IMR-90 (cell line): Measurements from ENCODE around the gene NELL1. TPM values are rescaled to one million over a fixed set of nuclear protein-coding genes. Genes with fewer than 3 reads are reported as not detected.

ENCODE experiments used
- ATAC-seq: fragments of 200-7000 bp; cut with Tn5 transposase; 2 replicates; pipeline ENCODE4 v1.9.1; 2020; ENCODE audit warnings: low read depth, mild to moderate bottlenecking, moderate library complexity
- BruUV-seq: library from RNA; stranded (reverse); fragments of 400-500 nt; replicated peaks from 2 replicates; lab custom pipeline; 2021; lab: Mats Ljungman, UMichigan
- CTCF ChIA-PET: fragments of 300-600 bp; formaldehyde crosslinking; extraction: SDS; loops from one replicate; lab custom pipeline; 2021; ENCODE audit warnings: antibody characterized with exemption; lab: Yijun Ruan, JAX
- POLR2A ChIA-PET: fragments of 300-600 bp; sonication (Branson Sonifier 250); formaldehyde crosslinking; loops from one replicate; lab custom pipeline; 2022; ENCODE audit warnings: antibody characterized with exemption; ENCODE audit not compliant: unreplicated experiment; lab: Charles Lee
- DNase-seq: peaks from one replicate; pipeline ENCODE4 v3.0.0; 2013
- H2AFZ ChIP-seq: replicated peaks from 2 replicates; pipeline ENCODE3; 2013; ENCODE audit warnings: low read length, mild to moderate bottlenecking; ENCODE audit not compliant: poor library complexity
- H2AK5ac ChIP-seq: 2 replicates; pipeline ENCODE4 v1.6.1; 2013; ENCODE audit warnings: low read depth, low read length, inconsistent platforms
- H2AK9ac ChIP-seq: replicated peaks from 2 replicates; pipeline ENCODE3; 2013; ENCODE audit warnings: mild to moderate bottlenecking, low read depth, low read length, moderate library complexity; ENCODE audit not compliant: poor library complexity
- H2BK120ac ChIP-seq: 2 replicates; pipeline ENCODE4 v1.6.1; 2013; ENCODE audit warnings: low read depth, low read length, inconsistent platforms
- H2BK15ac ChIP-seq: 3 replicates; pipeline ENCODE4 v1.6.1; 2013; ENCODE audit warnings: low read depth, low read length, inconsistent platforms
- H2BK20ac ChIP-seq: 2 replicates; pipeline ENCODE4 v1.6.1; 2013; ENCODE audit warnings: low read depth, mild to moderate bottlenecking, inconsistent platforms, low read length, moderate library complexity
- H2BK5ac ChIP-seq: 2 replicates; pipeline ENCODE4 v1.6.1; 2013; ENCODE audit warnings: mild to moderate bottlenecking, low read depth, low read length, inconsistent platforms; ENCODE audit not compliant: poor library complexity, severe bottlenecking
- H3K14ac ChIP-seq: replicated peaks from 2 replicates; pipeline ENCODE4 v1.6.1; 2013; ENCODE audit warnings: low read depth, low read length, inconsistent platforms
- H3K18ac ChIP-seq: 2 replicates; pipeline ENCODE4 v1.6.1; 2013; ENCODE audit warnings: low read depth, low read length, control low read depth
- H3K23ac ChIP-seq: 2 replicates; pipeline ENCODE4 v1.6.1; 2013; ENCODE audit warnings: low read depth, low read length, inconsistent platforms
- H3K27ac ChIP-seq: 2 replicates; pipeline ENCODE4 v1.5.1; 2013; ENCODE audit warnings: mild to moderate bottlenecking, control low read depth, low read length; ENCODE audit not compliant: insufficient read depth
- H3K27me3 ChIP-seq: 2 replicates; pipeline ENCODE4 v1.6.1; 2013; ENCODE audit warnings: low read length; ENCODE audit not compliant: control insufficient read depth, insufficient read depth
- H3K36me3 ChIP-seq: 2 replicates; pipeline ENCODE4 v1.6.1; 2013; ENCODE audit warnings: low read length, mixed read lengths; ENCODE audit not compliant: control insufficient read depth, insufficient read depth
- H3K4ac ChIP-seq: 2 replicates; pipeline ENCODE4 v1.6.1; 2013; ENCODE audit warnings: low read depth, low read length, inconsistent platforms
- H3K4me1 ChIP-seq: 2 replicates; pipeline ENCODE4 v1.6.1; 2013; ENCODE audit warnings: low read length, mixed read lengths; ENCODE audit not compliant: control insufficient read depth, insufficient read depth
- H3K4me2 ChIP-seq: 2 replicates; pipeline ENCODE4 v1.6.1; 2013; ENCODE audit warnings: low read depth, mild to moderate bottlenecking, control low read depth, low read length, moderate library complexity
- H3K4me3 ChIP-seq: 2 replicates; pipeline ENCODE4 v1.5.1; 2013; ENCODE audit warnings: low read depth, mild to moderate bottlenecking, control low read depth, low read length, moderate library complexity; ENCODE audit not compliant: insufficient read depth
- H3K56ac ChIP-seq: 2 replicates; pipeline ENCODE4 v1.6.1; 2013; ENCODE audit warnings: low read length, inconsistent platforms; ENCODE audit not compliant: insufficient read depth; ENCODE audit errors: extremely low read depth
- H3K79me1 ChIP-seq, 2 experiments: 2 replicates each; pipeline ENCODE4 v1.6.1; 2013; ENCODE audit warnings: low read length in 2 of 2, inconsistent platforms in 1 of 2, low read depth in 1 of 2
- H3K9ac ChIP-seq: 2 replicates; pipeline ENCODE4 v1.6.1; 2013; ENCODE audit warnings: low read depth, low read length, control low read depth
- H3K9me1 ChIP-seq: 2 replicates; pipeline ENCODE4 v1.6.1; 2013; ENCODE audit warnings: low read length, inconsistent platforms; ENCODE audit not compliant: insufficient read depth
- H3K9me3 ChIP-seq: 2 replicates; pipeline ENCODE4 v1.6.1; 2013; ENCODE audit warnings: low read length; ENCODE audit not compliant: control insufficient read depth, insufficient read depth
- H4K20me1 ChIP-seq: 2 replicates; pipeline ENCODE4 v1.6.1; 2013; ENCODE audit warnings: low read length, inconsistent platforms; ENCODE audit not compliant: insufficient read depth
- H4K5ac ChIP-seq: 2 replicates; pipeline ENCODE4 v1.6.1; 2013; ENCODE audit warnings: mild to moderate bottlenecking, low read depth, low read length, control low read depth
- H4K8ac ChIP-seq, 2 experiments: 2 replicates each; pipeline ENCODE4 v1.6.1; 2013; ENCODE audit warnings: low read depth in 2 of 2, low read length in 2 of 2, control low read depth in 1 of 2, inconsistent platforms in 1 of 2
- H4K91ac ChIP-seq: 2 replicates; pipeline ENCODE4 v1.6.1; 2013; ENCODE audit warnings: low read depth, low read length, inconsistent platforms; ENCODE audit not compliant: insufficient read depth
- BHLHE40 ChIP-seq: fragments of 150-350 bp; IDR thresholded peaks from 2 replicates; pipeline ENCODE4 v1.6.1; 2016; ENCODE audit warnings: mild to moderate bottlenecking, low read depth, low read length
- CEBPB ChIP-seq: IDR thresholded peaks from 2 replicates; pipeline ENCODE4 v1.6.1; 2012; ENCODE audit warnings: low read depth, low read length, improper control_type of control experiment
- CHD1 ChIP-seq: IDR thresholded peaks from 2 replicates; pipeline ENCODE4 v1.6.1; 2012; ENCODE audit warnings: low read depth, low read length, improper control_type of control experiment
- CTCF ChIP-seq: conservative IDR thresholded peaks from 2 replicates; pipeline ENCODE4 v1.5.1; 2012; ENCODE audit warnings: mild to moderate bottlenecking, low read depth, low read length, improper control_type of control experiment
- FOS ChIP-seq: fragments of 150-350 bp; IDR thresholded peaks from 2 replicates; pipeline ENCODE4 v1.6.1; 2016; ENCODE audit warnings: low read depth, low read length
- MAFK ChIP-seq: IDR thresholded peaks from 2 replicates; pipeline ENCODE4 v1.6.1; 2012; ENCODE audit warnings: low read depth, low read length, improper control_type of control experiment
- MAZ ChIP-seq: IDR thresholded peaks from 2 replicates; pipeline ENCODE4 v1.6.1; 2012; ENCODE audit warnings: low read depth, mild to moderate bottlenecking, low read length, improper control_type of control experiment, moderate library complexity, borderline replicate concordance
- MXI1 ChIP-seq: IDR thresholded peaks from 2 replicates; pipeline ENCODE4 v1.6.1; 2012; ENCODE audit warnings: low read depth, mild to moderate bottlenecking, low read length, moderate library complexity, borderline replicate concordance
- NFE2L2 ChIP-seq: fragments of 150-350 bp; IDR thresholded peaks from 2 replicates; pipeline ENCODE4 v1.6.1; 2016; ENCODE audit warnings: low read depth, mild to moderate bottlenecking, low read length
- POLR2A ChIP-seq: IDR thresholded peaks from 2 replicates; pipeline ENCODE4 v1.6.1; 2012; ENCODE audit warnings: mild to moderate bottlenecking, low read depth, low read length
- RAD21 ChIP-seq: IDR thresholded peaks from 2 replicates; pipeline ENCODE4 v1.6.1; 2012; ENCODE audit warnings: low read length, improper control_type of control experiment
- RCOR1 ChIP-seq: IDR thresholded peaks from 2 replicates; pipeline ENCODE4 v1.6.1; 2012; ENCODE audit warnings: mild to moderate bottlenecking, low read length, improper control_type of control experiment; ENCODE audit not compliant: insufficient replicate concordance
- RFX5 ChIP-seq: IDR thresholded peaks from 2 replicates; pipeline ENCODE4 v1.8.0; 2012; ENCODE audit warnings: low read depth, mild to moderate bottlenecking, low read length, moderate library complexity
- SMC3 ChIP-seq: fragments of 150-350 bp; IDR thresholded peaks from 2 replicates; pipeline ENCODE4 v1.6.1; 2016; ENCODE audit warnings: low read depth, mild to moderate bottlenecking, antibody characterized with exemption, low read length, moderate library complexity
- USF2 ChIP-seq: fragments of 150-350 bp; IDR thresholded peaks from 2 replicates; pipeline ENCODE4 v1.6.1; 2017; ENCODE audit warnings: mild to moderate bottlenecking, antibody characterized with exemption, low read length, low read depth
- WGBS, 2 experiments: methylation state at CpG; one replicate each; pipeline versions ENCODE4 v1.1.5 to v1.1.7; 2013; ENCODE audit warnings: missing lambda C conversion rate in 2 of 2; ENCODE audit not compliant: insufficient read length in 1 of 2; ENCODE audit errors: extremely low coverage in 2 of 2; 5-methylcytosine and 5-hydroxymethylcytosine counted together
- dilution Hi-C: fragments of 300-500 bp; cut with HindIII; formaldehyde crosslinking; loops from one replicate; pipeline ENCODE4 v1.14.3; 2018; ENCODE audit warnings: low sequenced_read_pairs; ENCODE audit not compliant: unreplicated experiment
- in situ Hi-C: fragments of 300-500 bp; cut with MboI; formaldehyde crosslinking; loops from 3 replicates; pipeline ENCODE4 v1.14.3; 2019; ENCODE audit warnings: low sequenced_read_pairs, inconsistent platforms, mixed read lengths
- intact Hi-C: fragments of 100-400 bp; cut with micrococcal nuclease; formaldehyde crosslinking; loops from 2 replicates; pipeline ENCODE4 v1.10.0; 2022
- polyA plus RNA-seq, 3 experiments: library from polyadenylated mRNA; depleted of rRNA; stranded (reverse); fragments of >200 nt; gene quantifications; 2 replicates each; pipeline ENCODE4 v1.2.3, GENCODE V29; 2012; ENCODE audit warnings: low replicate concordance in 1 of 3
- total RNA-seq: library from RNA; depleted of rRNA; stranded (reverse); fragments of >200 nt; gene quantifications from 2 replicates; pipeline ENCODE4 v1.2.3, GENCODE V29; 2012
- TF ChIP-seq, protein P1 (sequence below): fragments of 150-350 bp; IDR thresholded peaks from 2 replicates; pipeline ENCODE4 v1.6.1; 2016; ENCODE audit warnings: low read depth, mild to moderate bottlenecking, low read length, moderate library complexity, borderline replicate concordance

The NELL1 gene
- total and polyA plus RNA-seq, 2 of the 4 experiments (the other 2 are of a cell fraction) = not detected

GRCh38 chr11:21426931-21427330 lies 757.5 kb downstream of the NELL1 start:
- dilution Hi-C loops = no loop called here
- Histone ChIP-seq H2BK5ac (no peak overlapping the region), H3K4me2 (no peak overlapping the region), H2BK15ac (no peak overlapping the region), H4K20me1 (no peaks in the 10 kb centered on the region), H3K14ac (no peak overlapping the region), H2BK120ac (no peak overlapping the region), H3K9ac (no peak overlapping the region), H3K9me3 (peaks cover 2% of the 10 kb centered on the region), H4K5ac (no peak overlapping the region), H3K79me1 (no peaks in the 10 kb centered on the region), H3K56ac (no peak overlapping the region), H4K91ac (no peak overlapping the region), H4K8ac (no peak overlapping the region), H3K27ac (no peak overlapping the region), H2AFZ (no peak overlapping the region), H3K4ac (no peak overlapping the region), H3K18ac (no peak overlapping the region), H3K4me3 (no peak overlapping the region), H2AK5ac (no peak overlapping the region), H3K23ac (no peak overlapping the region), H3K4me1 (no peaks in the 10 kb centered on the region), H3K27me3 (no peaks in the 10 kb centered on the region), H3K9me1 (no peaks in the 10 kb centered on the region), H3K36me3 (no peaks in the 10 kb centered on the region), H2BK20ac (no peak overlapping the region), H2AK9ac (no peak overlapping the region)
- WGBS, 2 experiments = no CpG with 5 or more reads among the region's 3 CpGs
- ChIA-PET CTCF (no interaction called here), POLR2A (no interaction called here)
- no peak for DNase-seq
- ATAC-seq = no peak
- TF ChIP-seq NFE2L2 (no peak), RAD21 (no peak), SMC3 (no peak), MXI1 (no peak), POLR2A (no peak), CEBPB (no peak), RCOR1 (no peak), BHLHE40 (no peak), RFX5 (no peak), CHD1 (no peak), FOS (no peak), CTCF (no peak), MAFK (no peak), MAZ (no peak), USF2 (no peak)
- TF ChIP-seq, protein P1, sequence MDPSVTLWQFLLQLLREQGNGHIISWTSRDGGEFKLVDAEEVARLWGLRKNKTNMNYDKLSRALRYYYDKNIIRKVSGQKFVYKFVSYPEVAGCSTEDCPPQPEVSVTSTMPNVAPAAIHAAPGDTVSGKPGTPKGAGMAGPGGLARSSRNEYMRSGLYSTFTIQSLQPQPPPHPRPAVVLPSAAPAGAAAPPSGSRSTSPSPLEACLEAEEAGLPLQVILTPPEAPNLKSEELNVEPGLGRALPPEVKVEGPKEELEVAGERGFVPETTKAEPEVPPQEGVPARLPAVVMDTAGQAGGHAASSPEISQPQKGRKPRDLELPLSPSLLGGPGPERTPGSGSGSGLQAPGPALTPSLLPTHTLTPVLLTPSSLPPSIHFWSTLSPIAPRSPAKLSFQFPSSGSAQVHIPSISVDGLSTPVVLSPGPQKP = no peak
- in situ Hi-C loops = no loop called here
- intact Hi-C loops = no loop called here
- no TSS peak for BruUV-seq
